ENCODE data around the gene USP21. TPM values are rescaled to one million over a fixed set of nuclear protein-coding genes. Genes with fewer than 3 reads are reported as not detected.
A peak's percentile ranks its signal among the peaks of the same experiment; 100 is the strongest.

Gene USP21
- total and polyA plus RNA-seq, 9 donors = 16.7 to 41.9 (median 36.2) TPM

GRCh38 chr1:161132410-161133219 lies 26.7 kb upstream of the USP21 start, which contains the start of gene DEDD:
DEDD (minus strand) TSS chr1:161132667; CDS start chr1:161124462, 8,205 bp downstream.
- H3K4me1 ChIP-seq (ENCODE audit: insufficient read depth) = peaks cover 5% of the 10 kb centered on the region
- DNase-seq = peak; percentile 93 to 95 (median 94)
- peak within 1 kb of the TSS; percentile 95 to 97 for H3K27ac ChIP-seq
- H3K4me3 ChIP-seq = peak within 1 kb of the TSS; percentile 77
- no peaks in the 10 kb centered on the region for H3K27me3 ChIP-seq
- WGBS, 3 donors = 0 to 1% (median 1%) methylated on average over 65 to 68 of the region's 68 CpGs
- no peaks in the 10 kb centered on the region for H3K36me3 ChIP-seq
- H3K9me3 ChIP-seq = no peaks in the 10 kb centered on the region
- intact Hi-C loops (cut with DNase I) = no loop called here
- TF ChIP-seq POLR2A (IDR thresholded peaks at IDR 0.05) = peak; percentile 45
- TF ChIP-seq EP300 (IDR thresholded peaks at IDR 0.05) = peak; percentile 32
- TF ChIP-seq, protein P1, sequence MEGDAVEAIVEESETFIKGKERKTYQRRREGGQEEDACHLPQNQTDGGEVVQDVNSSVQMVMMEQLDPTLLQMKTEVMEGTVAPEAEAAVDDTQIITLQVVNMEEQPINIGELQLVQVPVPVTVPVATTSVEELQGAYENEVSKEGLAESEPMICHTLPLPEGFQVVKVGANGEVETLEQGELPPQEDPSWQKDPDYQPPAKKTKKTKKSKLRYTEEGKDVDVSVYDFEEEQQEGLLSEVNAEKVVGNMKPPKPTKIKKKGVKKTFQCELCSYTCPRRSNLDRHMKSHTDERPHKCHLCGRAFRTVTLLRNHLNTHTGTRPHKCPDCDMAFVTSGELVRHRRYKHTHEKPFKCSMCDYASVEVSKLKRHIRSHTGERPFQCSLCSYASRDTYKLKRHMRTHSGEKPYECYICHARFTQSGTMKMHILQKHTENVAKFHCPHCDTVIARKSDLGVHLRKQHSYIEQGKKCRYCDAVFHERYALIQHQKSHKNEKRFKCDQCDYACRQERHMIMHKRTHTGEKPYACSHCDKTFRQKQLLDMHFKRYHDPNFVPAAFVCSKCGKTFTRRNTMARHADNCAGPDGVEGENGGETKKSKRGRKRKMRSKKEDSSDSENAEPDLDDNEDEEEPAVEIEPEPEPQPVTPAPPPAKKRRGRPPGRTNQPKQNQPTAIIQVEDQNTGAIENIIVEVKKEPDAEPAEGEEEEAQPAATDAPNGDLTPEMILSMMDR (IDR thresholded peaks at IDR 0.05) = no peak

GRCh38 chr1:161133220-161133740 lies 26.0 kb upstream of the USP21 start:
- Histone ChIP-seq H3K4me3 (peak overlapping the region; percentile 77), H3K27ac (peak overlapping the region; percentile 95 to 97), H3K4me1 (ENCODE audit: insufficient read depth) (peaks cover 5% of the 10 kb centered on the region), H3K27me3 (no peaks in the 10 kb centered on the region), H3K36me3 (no peaks in the 10 kb centered on the region), H3K9me3 (no peaks in the 10 kb centered on the region)
- TF ChIP-seq EP300 (IDR thresholded peaks at IDR 0.05) (no peak), POLR2A (IDR thresholded peaks at IDR 0.05) (no peak)
- TF ChIP-seq, protein P1 (IDR thresholded peaks at IDR 0.05) = no peak
- intact Hi-C loops (cut with DNase I) = no loop called here
- DNase-seq = no peak
- 4 to 6% (median 4%) methylated on average over 11 of the region's 11 CpGs for WGBS, 3 donors

GRCh38 chr1:161137881-161138280 lies 21.4 kb upstream of the USP21 start:
- intact Hi-C loops (cut with DNase I) = no loop called here
- Histone ChIP-seq H3K4me3 (no peak overlapping the region), H3K4me1 (ENCODE audit: insufficient read depth) (peaks cover 2% of the 10 kb centered on the region), H3K27ac (no peak overlapping the region), H3K36me3 (no peaks in the 10 kb centered on the region), H3K27me3 (no peaks in the 10 kb centered on the region), H3K9me3 (no peaks in the 10 kb centered on the region)
- TF ChIP-seq EP300 (IDR thresholded peaks at IDR 0.05) (no peak), POLR2A (IDR thresholded peaks at IDR 0.05) (no peak)
- TF ChIP-seq, protein P1 (IDR thresholded peaks at IDR 0.05) = no peak
- WGBS, 3 donors = 54 to 68% (median 57%) methylated on average over 3 of the region's 3 CpGs
- DNase-seq = no peak

DNA sequence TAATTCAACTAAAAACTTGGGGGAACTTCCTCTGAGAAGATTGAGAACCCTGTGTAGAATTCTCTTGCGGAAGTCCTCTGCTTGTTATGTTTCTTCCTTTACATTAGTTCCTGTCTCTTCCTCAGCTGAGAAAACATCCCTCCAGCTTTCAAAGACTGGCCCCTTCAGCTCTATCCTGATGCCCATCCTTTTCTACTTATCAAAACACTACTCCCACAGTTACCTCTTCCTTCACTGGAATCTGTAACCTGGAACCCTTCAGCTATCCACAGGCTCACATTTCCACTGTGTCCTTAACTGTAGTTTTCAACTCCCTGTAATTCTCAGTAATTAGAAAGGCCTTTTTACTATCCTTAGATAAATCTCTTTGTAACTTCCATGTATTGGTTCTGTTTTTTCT lies 20.9 kb upstream of the USP21 start:
- no peak for DNase-seq
- Histone ChIP-seq H3K4me1 (ENCODE audit: insufficient read depth) (peaks cover 2% of the 10 kb centered on the region), H3K4me3 (no peak overlapping the region), H3K27ac (no peak overlapping the region), H3K9me3 (no peaks in the 10 kb centered on the region), H3K36me3 (no peaks in the 10 kb centered on the region), H3K27me3 (no peaks in the 10 kb centered on the region)
- 80 to 88% (median 81%) methylated on average over 1 of the region's 1 CpG for WGBS, 3 donors
- TF ChIP-seq, protein P1 (IDR thresholded peaks at IDR 0.05) = no peak
- TF ChIP-seq POLR2A (IDR thresholded peaks at IDR 0.05) = no peak
- intact Hi-C loops (cut with DNase I) = no loop called here

Measured in ovary (tissue), 9 donors.